ENCODE measurements around the gene TTC27. TPM values are rescaled to one million over a fixed set of nuclear protein-coding genes. Genes with fewer than 3 reads are reported as not detected.

Gene TTC27
- total RNA-seq, 4 donors from 2014 or later, result 10.4 to 13.9 (median 11.6) TPM

DNA sequence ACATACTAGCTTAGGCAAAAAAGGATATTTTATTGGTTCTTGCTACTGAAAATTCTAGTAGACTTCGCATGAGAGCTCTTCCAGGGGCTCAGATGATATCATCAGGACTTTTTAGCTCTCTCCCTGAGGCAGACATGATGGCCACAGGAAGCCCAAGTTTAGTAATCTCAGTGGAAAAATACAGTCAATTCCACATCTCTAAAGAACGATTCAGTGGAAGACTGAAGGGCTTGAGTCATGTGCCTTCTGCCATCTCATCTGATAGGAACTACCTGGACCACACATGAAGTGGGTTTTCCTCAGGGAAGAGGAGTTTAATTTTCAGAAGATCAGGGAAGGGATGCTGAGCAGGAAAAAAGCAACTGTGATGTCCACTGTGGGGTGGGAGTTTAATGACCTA, 117.3 kb downstream of the TTC27 start:
- WGBS, 2 donors (ENCODE audit: low coverage in 1 of 2), result 38 to 70% methylated on average over 2 of the region's 2 CpGs
- TF ChIP-seq POLR2A (IDR thresholded peaks at IDR 0.05) (no peak), POLR2AphosphoS5 (IDR thresholded peaks at IDR 0.05) (no peak), EP300 (IDR thresholded peaks at IDR 0.05) (no peak)
- TF ChIP-seq, protein P1, sequence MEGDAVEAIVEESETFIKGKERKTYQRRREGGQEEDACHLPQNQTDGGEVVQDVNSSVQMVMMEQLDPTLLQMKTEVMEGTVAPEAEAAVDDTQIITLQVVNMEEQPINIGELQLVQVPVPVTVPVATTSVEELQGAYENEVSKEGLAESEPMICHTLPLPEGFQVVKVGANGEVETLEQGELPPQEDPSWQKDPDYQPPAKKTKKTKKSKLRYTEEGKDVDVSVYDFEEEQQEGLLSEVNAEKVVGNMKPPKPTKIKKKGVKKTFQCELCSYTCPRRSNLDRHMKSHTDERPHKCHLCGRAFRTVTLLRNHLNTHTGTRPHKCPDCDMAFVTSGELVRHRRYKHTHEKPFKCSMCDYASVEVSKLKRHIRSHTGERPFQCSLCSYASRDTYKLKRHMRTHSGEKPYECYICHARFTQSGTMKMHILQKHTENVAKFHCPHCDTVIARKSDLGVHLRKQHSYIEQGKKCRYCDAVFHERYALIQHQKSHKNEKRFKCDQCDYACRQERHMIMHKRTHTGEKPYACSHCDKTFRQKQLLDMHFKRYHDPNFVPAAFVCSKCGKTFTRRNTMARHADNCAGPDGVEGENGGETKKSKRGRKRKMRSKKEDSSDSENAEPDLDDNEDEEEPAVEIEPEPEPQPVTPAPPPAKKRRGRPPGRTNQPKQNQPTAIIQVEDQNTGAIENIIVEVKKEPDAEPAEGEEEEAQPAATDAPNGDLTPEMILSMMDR (IDR thresholded peaks at IDR 0.05), result no peak
- Histone ChIP-seq H3K4me3 (no peak overlapping the region), H3K27ac (no peak overlapping the region), H3K9me3 (peaks cover 0 to 9% (median 0%) of the 10 kb centered on the region in 3 donors), H3K4me1 (no peaks in the 10 kb centered on the region), H3K36me3 (peaks cover 0 to 30% of the 10 kb centered on the region in 2 donors), H3K27me3 (no peaks in the 10 kb centered on the region)
- ATAC-seq, result no peak

DNA sequence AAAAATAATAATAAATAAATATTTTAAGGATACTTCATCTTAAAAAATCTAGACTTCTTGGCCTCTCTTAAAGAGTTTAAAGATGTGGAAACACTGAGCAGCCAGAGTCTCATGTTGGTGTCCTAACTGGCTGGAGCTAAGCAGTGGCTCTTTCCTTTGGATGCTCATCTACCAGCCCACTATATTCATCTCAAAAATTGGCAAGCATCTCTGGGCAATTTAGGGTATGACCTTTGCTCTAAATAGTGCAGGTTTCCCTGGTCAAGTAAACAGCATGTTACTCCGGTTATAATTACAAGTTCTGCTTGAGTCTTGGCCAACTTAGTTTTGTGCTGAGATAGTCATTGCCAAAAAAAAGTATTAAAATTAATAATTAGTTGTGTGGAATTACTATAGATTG, 117.8 kb downstream of the TTC27 start:
- TF ChIP-seq POLR2A (IDR thresholded peaks at IDR 0.05) (no peak), POLR2AphosphoS5 (IDR thresholded peaks at IDR 0.05) (no peak), EP300 (IDR thresholded peaks at IDR 0.05) (no peak)
- TF ChIP-seq, protein P1 (IDR thresholded peaks at IDR 0.05), result no peak
- no peak for ATAC-seq
- H3K27ac ChIP-seq, result no peak overlapping the region
- no peaks in the 10 kb centered on the region for H3K27me3 ChIP-seq
- no peak overlapping the region for H3K4me3 ChIP-seq
- H3K9me3 ChIP-seq, result peaks cover 0 to 9% (median 0%) of the 10 kb centered on the region in 3 donors
- WGBS, 2 donors (ENCODE audit: low coverage in 1 of 2), result 53 to 63% methylated on average over 1 of the region's 1 CpG
- H3K4me1 ChIP-seq, result no peaks in the 10 kb centered on the region
- H3K36me3 ChIP-seq, result peaks cover 0 to 29% of the 10 kb centered on the region in 2 donors

DNA sequence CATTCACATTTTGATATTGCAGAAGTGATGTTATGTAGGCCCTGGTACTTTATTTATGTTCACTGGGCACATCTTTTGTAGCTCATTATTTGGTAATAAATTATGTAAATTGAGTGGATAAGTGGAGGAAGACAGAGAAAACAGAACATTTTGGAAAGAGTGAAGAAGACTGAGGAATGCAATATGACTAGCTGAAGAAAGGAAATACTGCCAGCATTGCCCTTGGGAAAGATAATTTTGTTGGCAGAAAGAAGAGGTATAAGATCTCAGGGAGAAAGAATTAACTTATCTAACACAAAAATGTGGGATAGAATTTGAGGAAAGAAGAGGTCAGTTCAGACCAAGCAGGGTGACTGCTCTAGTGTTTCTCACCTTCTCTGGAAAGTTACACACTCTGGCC, 118.8 kb downstream of the TTC27 start:
- no peak overlapping the region for H3K4me3 ChIP-seq
- ATAC-seq, result no peak
- peaks cover 0 to 9% (median 0%) of the 10 kb centered on the region in 3 donors for H3K9me3 ChIP-seq
- H3K4me1 ChIP-seq, result no peaks in the 10 kb centered on the region
- TF ChIP-seq POLR2AphosphoS5 (IDR thresholded peaks at IDR 0.05) (no peak), EP300 (IDR thresholded peaks at IDR 0.05) (no peak), POLR2A (IDR thresholded peaks at IDR 0.05) (no peak)
- TF ChIP-seq, protein P1 (IDR thresholded peaks at IDR 0.05), result no peak
- H3K27ac ChIP-seq, result no peak overlapping the region
- H3K27me3 ChIP-seq, result no peaks in the 10 kb centered on the region
- H3K36me3 ChIP-seq, result peaks cover 0 to 19% of the 10 kb centered on the region in 2 donors

DNA sequence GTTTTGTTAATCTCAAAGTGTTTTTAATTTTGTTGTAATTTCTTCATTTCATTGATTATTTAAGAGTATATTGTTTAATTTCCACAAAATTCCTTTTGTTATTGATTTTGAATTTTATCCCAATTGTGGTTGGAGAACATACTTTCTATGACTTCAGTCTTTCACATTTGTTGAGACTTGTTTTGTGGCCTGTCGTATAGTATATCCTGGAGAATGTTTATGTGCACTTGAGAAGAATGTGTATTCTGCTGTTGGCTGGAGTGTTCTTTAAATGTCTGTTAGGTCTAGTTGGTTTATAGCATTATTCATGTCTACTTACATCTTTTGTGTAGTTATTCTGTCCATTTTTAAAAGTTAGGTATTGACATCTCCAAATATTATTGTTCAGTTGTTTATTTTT, 120.3 kb downstream of the TTC27 start:
- Histone ChIP-seq H3K9me3 (peaks cover 0 to 9% (median 0%) of the 10 kb centered on the region in 3 donors), H3K36me3 (peaks cover 0 to 18% of the 10 kb centered on the region in 2 donors), H3K4me3 (no peak overlapping the region), H3K27me3 (no peaks in the 10 kb centered on the region), H3K4me1 (peaks cover 0 to 13% (median 0%) of the 10 kb centered on the region in 3 donors), H3K27ac (no peak overlapping the region)
- TF ChIP-seq POLR2AphosphoS5 (IDR thresholded peaks at IDR 0.05), result no peak
- TF ChIP-seq POLR2A (IDR thresholded peaks at IDR 0.05), result no peak
- TF ChIP-seq, protein P1 (IDR thresholded peaks at IDR 0.05), result no peak
- no peak for TF ChIP-seq EP300 (IDR thresholded peaks at IDR 0.05)
- no peak for ATAC-seq
- WGBS, 2 donors (ENCODE audit: low coverage in 1 of 2), result 89 to 100% methylated on average over 1 of the region's 1 CpG

DNA sequence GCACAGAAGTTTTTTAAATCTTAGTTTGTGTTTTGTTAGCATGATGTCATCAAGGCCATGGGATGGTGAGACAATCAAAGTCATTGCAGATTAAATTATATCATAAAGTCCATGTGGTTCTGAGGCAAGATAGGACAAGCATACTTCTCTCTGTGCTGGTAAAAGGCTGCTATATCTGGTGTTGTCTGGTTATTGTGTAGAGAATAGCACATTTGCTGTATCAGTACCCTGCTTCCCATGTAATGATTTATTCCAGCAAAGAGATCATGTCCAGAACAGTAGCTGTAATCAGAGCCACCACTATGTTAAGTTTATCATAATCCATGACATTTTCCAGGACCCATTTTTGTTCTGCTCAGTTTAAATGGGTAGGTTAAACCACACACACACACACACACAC, 123.0 kb downstream of the TTC27 start:
- no peak overlapping the region for H3K4me3 ChIP-seq
- no peak overlapping the region for H3K27ac ChIP-seq
- H3K9me3 ChIP-seq, result peaks cover 0 to 9% (median 0%) of the 10 kb centered on the region in 3 donors
- no peaks in the 10 kb centered on the region for H3K27me3 ChIP-seq
- H3K4me1 ChIP-seq, result peaks cover 0 to 13% (median 0%) of the 10 kb centered on the region in 3 donors
- ATAC-seq, result no peak
- no peak for TF ChIP-seq POLR2A (IDR thresholded peaks at IDR 0.05)
- TF ChIP-seq EP300 (IDR thresholded peaks at IDR 0.05), result no peak
- TF ChIP-seq POLR2AphosphoS5 (IDR thresholded peaks at IDR 0.05), result no peak
- TF ChIP-seq, protein P1 (IDR thresholded peaks at IDR 0.05), result no peak
- H3K36me3 ChIP-seq, result peaks cover 0 to 18% of the 10 kb centered on the region in 2 donors
